ENCODE results near the gene ZNF385B. TPM values are rescaled to one million over a fixed set of nuclear protein-coding genes. Genes with fewer than 3 reads are reported as not detected.

Gene ZNF385B
- total RNA-seq, 1 experiment from 2014 or later, result 2.2 TPM

GRCh38 chr2:179875864-179876263, 14.5 kb upstream of the ZNF385B start (continued):
- TF ChIP-seq STAT6 (CRISPR knock-in tag; conservative IDR thresholded peaks at IDR 0.05; ENCODE audit: low read depth) (no peak), ATF6 (CRISPR knock-in tag; IDR thresholded peaks at IDR 0.05) (no peak), MXD4 (CRISPR knock-in tag; IDR thresholded peaks at IDR 0.05; ENCODE audit: borderline replicate concordance) (no peak), IRF2 (CRISPR knock-in tag; IDR thresholded peaks at IDR 0.05; ENCODE audit: borderline replicate concordance, low read depth) (no peak), ZNF671 (CRISPR knock-in tag; IDR thresholded peaks at IDR 0.05) (no peak), ZNF121 (CRISPR knock-in tag; IDR thresholded peaks at IDR 0.05) (no peak), NFYB (CRISPR knock-in tag; conservative IDR thresholded peaks at IDR 0.05; ENCODE audit: low read depth) (no peak), E2F1 (CRISPR knock-in tag; IDR thresholded peaks at IDR 0.05) (no peak), ZNF317 (CRISPR knock-in tag; IDR thresholded peaks at IDR 0.05; ENCODE audit: borderline replicate concordance, low read depth) (no peak), NR3C1 (CRISPR knock-in tag; conservative IDR thresholded peaks at IDR 0.05; ENCODE audit: low read depth) (no peak)

- DNase-seq (ENCODE audit: low spot score) (no peak), ATAC-seq (no peak)
- peaks cover 56% of the 10 kb centered on the region for H3K27me3 Mint-ChIP-seq (ENCODE audit: low read depth)
- TF ChIP-seq GRHL2 (CRISPR knock-in tag; IDR thresholded peaks at IDR 0.05; ENCODE audit: insufficient replicate concordance, severe bottlenecking), result no peak
- TF ChIP-seq NR1H2 (CRISPR knock-in tag; IDR thresholded peaks at IDR 0.05), result no peak
- TF ChIP-seq CDX4 (CRISPR knock-in tag; IDR thresholded peaks at IDR 0.05; ENCODE audit: borderline replicate concordance), result no peak
- ChIA-PET CTCF (interaction anchor here (0.7 to 2.3 kb wide), 4 partner anchors 20 to 452 kb away, joined by 3 to 8 read pairs (median 6); no protein-coding TSS in a partner anchor), POLR2A (no interaction called here)
- H3K27ac Mint-ChIP-seq, result no peak overlapping the region
- H3K36me3 Mint-ChIP-seq, result no peaks in the 10 kb centered on the region
- peaks cover 26% of the 10 kb centered on the region for H3K4me1 Mint-ChIP-seq
- no peaks in the 10 kb centered on the region for H3K9me3 Mint-ChIP-seq
- H3K4me3 Mint-ChIP-seq, result peak overlapping the region; percentile 82; the same call in 1 of the 2 replicates
These were observed 1.6 kb upstream of the ZNF385B start for GRCh38 chr2:179862898-179863458.

- DNase-seq (ENCODE audit: low spot score) (peak; percentile 47), ATAC-seq (peak; percentile 70)
- ChIA-PET CTCF (interaction anchor here (0.9 to 2.3 kb wide), 4 partner anchors 15 to 75 kb away, joined by 3 to 8 read pairs (median 5); no protein-coding TSS in a partner anchor), POLR2A (interaction anchor here (1.1 kb wide), 1 partner anchor 38 kb away, joined by 3 read pairs; no protein-coding TSS in a partner anchor)
- Mint-ChIP-seq H3K9me3 (no peaks in the 10 kb centered on the region), H3K36me3 (no peaks in the 10 kb centered on the region), H3K27ac (no peak overlapping the region), H3K4me1 (peaks cover 33% of the 10 kb centered on the region), H3K27me3 (ENCODE audit: low read depth) (peaks cover 56% of the 10 kb centered on the region), H3K4me3 (peak overlapping the region; percentile 94)
- TF ChIP-seq HMGXB4 (CRISPR knock-in tag; IDR thresholded peaks at IDR 0.05), result peak; percentile 40
- TF ChIP-seq EMX1 (CRISPR knock-in tag; IDR thresholded peaks at IDR 0.05), result no peak
- no peak for TF ChIP-seq ZNF281 (CRISPR knock-in tag; IDR thresholded peaks at IDR 0.05)
- TF ChIP-seq E2F5 (CRISPR knock-in tag; IDR thresholded peaks at IDR 0.05), result peak; percentile 24; the same call in 1 of the 2 replicates
- TF ChIP-seq USF1 (CRISPR knock-in tag; IDR thresholded peaks at IDR 0.05), result peak; percentile 23; the same call in 1 of the 2 replicates
- TF ChIP-seq FOXP1 (CRISPR knock-in tag; IDR thresholded peaks at IDR 0.05; ENCODE audit: borderline replicate concordance), result peak; percentile 23; the same call in 1 of the 2 replicates
These were observed 391 bp downstream of the ZNF385B start for GRCh38 chr2:179861027-179861415.
